Hematopoietic multipotent progenitor cell treated with erythropoietin and hydrocortisone succinate and interleukin-3 and kit ligand, for 8 days (in vitro differentiated cells): ENCODE data around the gene NEK11.
A peak's percentile ranks its signal among the peaks of the same experiment; 100 is the strongest.
"Not testable (repeated sequence)": the region's sequence is repeated elsewhere in the genome, so short reads cannot be mapped to it uniquely, and the experiment has no call there.

Source experiments
- DNase-seq: peaks from one replicate; pipeline ENCODE4 v3.0.0-alpha.2; 2015

The NEK11 gene

GRCh38 chr3:131306242-131306641 is 279.6 kb downstream of the NEK11 start:
- DNase-seq, result no peak

DNA sequence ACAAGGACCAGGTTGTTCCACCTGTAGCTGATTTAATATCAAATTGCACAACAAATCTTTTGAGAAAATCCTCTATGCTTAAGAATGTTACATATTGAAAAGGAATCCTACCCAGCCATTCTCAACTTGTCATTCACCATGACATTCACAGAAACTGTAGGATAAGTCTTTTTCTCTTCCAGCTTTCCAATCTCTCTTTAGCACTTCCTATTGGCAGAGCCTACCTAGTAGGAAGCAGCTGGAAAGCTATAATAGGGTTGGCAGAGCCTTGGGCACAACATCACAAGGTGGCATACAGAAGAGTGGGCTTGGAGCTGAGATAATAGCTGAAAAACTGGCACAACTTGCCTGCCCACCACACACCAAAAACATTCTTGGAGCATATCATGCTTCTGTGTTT is 287.6 kb downstream of the NEK11 start:
- no peak for DNase-seq

- no peak for DNase-seq
Observed at GRCh38 chr3:131315162-131315561, 288.5 kb downstream of the NEK11 start.

DNA sequence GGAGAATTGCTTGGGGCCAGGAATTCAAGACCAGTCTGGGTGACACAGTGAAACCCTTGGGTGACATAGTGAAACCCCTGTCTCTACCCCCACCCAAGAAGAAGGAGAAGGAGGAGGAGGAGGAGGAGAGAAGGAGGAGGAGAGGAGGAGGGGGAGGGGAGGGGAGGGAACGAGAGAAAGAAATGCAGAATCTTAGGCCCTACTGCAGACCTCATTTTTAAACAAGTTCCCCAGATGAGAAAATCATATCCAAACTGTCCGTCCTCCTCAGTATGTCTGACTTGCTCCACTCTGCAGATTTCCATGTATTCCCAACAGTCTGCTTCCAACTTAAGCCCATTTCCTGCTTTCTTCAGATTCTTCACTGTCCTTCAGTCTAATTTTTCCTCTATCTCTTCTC is 291.0 kb downstream of the NEK11 start:
- DNase-seq, result no peak

GRCh38 chr3:131323014-131323413 is 296.3 kb downstream of the NEK11 start:
- no peak for DNase-seq

- no peak for DNase-seq
Observed at GRCh38 chr3:131323792-131324191, 297.1 kb downstream of the NEK11 start.

- no peak for DNase-seq
Observed at GRCh38 chr3:131324923-131325322, 298.2 kb downstream of the NEK11 start.

- no peak for DNase-seq
Observed at GRCh38 chr3:131326307-131326706, 299.6 kb downstream of the NEK11 start.

- no peak for DNase-seq
Observed at GRCh38 chr3:131328721-131329120, 302.0 kb downstream of the NEK11 start.

- no peak for DNase-seq
Observed at GRCh38 chr3:131329774-131330173, 303.1 kb downstream of the NEK11 start.

- not testable (repeated sequence) for DNase-seq
Observed at GRCh38 chr3:131331456-131332085, 304.9 kb downstream of the NEK11 start.

GRCh38 chr3:131338948-131339640 is 312.4 kb downstream of the NEK11 start:
- DNase-seq, result no peak

GRCh38 chr3:131341761-131342160 is 315.1 kb downstream of the NEK11 start:
- no peak for DNase-seq

- no peak for DNase-seq
Observed at GRCh38 chr3:131348911-131349310, 322.2 kb downstream of the NEK11 start.

- DNase-seq, result no peak
Observed at GRCh38 chr3:131349454-131349853, 322.8 kb downstream of the NEK11 start.

GRCh38 chr3:131349946-131350347 is 323.3 kb downstream of the NEK11 start:
- DNase-seq, result no peak

- DNase-seq, result no peak
Observed at GRCh38 chr3:131350506-131350905, 323.8 kb downstream of the NEK11 start.

DNA sequence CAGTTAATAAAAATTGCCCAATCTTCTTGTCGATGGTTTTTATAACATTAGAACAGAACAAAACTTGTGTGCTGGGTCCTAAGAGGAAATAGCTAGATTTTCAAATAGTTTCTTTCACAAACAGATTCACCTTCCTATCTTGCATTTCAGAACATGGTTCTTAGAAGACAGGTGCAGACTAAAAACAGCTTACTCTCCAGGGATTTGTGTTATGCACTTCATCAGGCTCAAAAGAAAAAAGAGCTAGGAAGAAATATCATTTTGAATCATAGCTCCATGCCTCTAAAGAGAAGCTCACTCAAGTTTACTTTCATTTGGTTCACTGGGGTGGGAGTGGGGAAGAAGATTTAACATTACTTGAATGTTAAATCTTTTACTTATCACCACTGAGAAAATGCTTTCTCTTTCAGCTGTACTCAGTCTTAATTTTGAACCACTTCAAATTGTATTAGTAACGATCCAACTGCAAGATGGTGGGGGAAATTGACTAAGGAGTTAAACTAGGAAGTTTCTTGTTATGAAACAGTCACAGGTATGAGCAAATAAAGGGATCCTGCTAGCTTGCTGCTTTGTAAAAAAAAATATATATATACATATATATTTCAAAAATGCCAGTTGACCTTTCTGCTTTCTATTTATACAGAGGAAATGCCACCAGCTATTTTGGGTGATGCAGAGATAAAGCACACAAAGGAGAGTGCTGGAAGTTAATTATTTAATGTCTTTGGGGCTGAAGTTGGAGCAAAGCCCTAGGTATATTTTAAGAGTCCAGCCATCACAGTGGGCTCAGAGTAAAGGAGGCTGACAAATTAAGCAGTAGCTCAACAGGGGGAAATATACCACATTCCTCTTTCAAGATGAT is 326.6 kb downstream of the NEK11 start:
- no peak for DNase-seq

DNA sequence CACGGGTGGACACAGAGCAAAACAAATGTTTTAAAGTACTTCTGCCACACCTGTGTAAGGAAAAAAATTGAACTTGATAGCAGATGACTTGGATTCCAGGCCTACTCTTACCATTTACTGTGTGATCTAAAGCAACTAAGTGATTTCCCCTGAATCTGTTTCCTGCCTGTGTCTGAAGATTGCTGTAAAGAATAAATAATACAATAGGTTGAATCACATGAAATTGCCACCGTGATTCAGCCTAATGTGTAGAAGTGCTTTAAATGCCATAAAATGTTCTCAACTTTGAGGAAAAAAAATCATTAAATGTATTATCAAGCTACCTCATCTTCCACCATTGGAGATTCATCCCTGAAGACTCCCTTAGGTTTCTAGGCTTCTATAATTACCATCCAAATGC is 327.3 kb downstream of the NEK11 start:
- no peak for DNase-seq

GRCh38 chr3:131356006-131356595 is 329.4 kb downstream of the NEK11 start:
- DNase-seq, result peak; percentile 82

- no peak for DNase-seq
Observed at GRCh38 chr3:131357275-131357674, 330.6 kb downstream of the NEK11 start.

DNA sequence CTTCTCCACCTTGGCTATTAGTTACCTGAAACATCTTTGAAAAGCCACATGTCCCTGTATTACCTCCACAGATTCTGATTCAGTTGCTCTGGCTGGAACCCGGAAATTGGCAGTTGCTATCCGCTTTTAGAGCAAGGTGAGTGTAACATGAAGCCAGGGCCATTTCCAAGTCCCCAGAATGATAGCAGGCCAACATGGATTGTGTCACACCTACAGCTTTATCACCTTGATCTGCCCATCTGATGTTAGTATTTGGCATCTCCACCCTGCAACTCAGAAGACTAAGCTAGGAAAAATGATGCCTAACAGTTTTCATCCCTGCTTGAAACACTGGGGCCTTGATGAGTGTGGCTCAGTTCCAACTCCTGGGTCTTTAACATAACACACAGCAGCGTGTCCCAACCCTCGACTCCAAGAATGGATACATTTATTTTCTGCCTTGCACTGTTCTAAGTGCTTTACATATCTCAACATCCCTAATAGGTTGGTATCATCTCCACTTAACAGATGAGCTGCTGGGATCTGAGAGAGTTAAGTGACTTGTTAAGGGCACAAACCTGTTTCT is 333.6 kb downstream of the NEK11 start:
- no peak for DNase-seq

- peak; percentile 77 for DNase-seq
Observed at GRCh38 chr3:131361066-131361463, 334.4 kb downstream of the NEK11 start.
